ENCODE results near the gene CARMIL1.
A peak's percentile ranks its signal among the peaks of the same experiment; 100 is the strongest.

The CARMIL1 gene

DNA sequence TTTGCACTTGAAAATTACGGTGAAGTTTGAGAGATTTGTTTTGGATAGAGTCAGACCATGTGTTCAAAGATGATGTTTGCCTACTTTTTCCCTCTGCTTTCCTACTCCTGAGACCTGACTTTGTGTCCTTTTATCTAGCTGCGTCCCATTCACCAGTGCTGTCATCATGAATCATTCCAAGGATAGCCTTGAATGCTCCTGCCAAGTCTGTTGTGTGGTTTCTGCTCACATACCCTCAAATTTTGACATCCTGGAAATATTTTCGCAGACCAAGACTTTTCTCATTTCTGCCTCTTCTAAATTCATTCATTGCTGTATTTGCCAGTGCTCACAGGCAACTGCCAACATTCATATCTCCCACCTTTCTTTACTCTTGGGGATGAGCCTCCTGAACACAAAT, 197.0 kb downstream of the CARMIL1 start:
- DNase-seq (ENCODE audit: low spot score), result no peak

GRCh38 chr6:25477006-25477590, 197.9 kb downstream of the CARMIL1 start:
- DNase-seq (ENCODE audit: low spot score), result no peak

DNA sequence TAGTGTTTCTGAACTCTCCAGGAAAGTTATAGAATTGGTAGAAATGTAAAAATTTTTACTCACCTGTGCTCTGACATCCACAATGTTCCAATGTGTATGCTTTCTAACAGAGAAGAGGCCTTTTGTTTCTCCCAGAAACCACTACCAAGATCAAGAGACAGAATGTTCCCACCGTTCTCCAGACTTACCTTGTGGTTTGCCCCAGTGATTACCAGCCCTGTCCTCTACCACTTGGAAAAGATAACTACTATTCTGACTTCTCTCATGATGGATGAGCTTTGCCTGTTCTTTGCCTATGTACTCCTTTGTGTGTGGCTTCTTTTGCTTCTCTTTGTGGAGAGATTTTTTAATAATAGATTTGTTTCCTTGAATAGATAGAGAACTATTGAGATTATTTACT, 199.8 kb downstream of the CARMIL1 start:
- no peak for DNase-seq (ENCODE audit: low spot score)

- DNase-seq (ENCODE audit: low spot score), result no peak
Observed at GRCh38 chr6:25481267-25481666, 202.1 kb downstream of the CARMIL1 start.

DNA sequence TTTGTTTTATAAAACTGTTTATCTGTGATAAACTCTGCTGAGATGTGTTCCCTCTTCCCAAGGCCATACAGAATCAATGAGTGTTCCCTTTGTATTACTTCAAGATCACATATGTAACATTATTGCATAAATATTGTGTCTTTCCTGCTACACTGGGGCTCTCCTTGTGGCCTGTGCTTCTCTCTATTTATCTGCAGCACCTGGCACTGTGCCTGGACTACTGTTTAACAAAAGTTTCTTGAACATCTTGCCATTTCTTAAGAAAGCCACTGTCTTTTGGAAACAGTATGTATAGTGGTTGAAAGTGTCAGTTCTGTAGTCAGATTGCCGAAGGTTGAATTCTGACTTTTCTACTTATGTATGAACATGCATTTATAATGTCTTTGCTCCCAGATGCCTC, 203.8 kb downstream of the CARMIL1 start:
- no peak for DNase-seq (ENCODE audit: low spot score)

DNA sequence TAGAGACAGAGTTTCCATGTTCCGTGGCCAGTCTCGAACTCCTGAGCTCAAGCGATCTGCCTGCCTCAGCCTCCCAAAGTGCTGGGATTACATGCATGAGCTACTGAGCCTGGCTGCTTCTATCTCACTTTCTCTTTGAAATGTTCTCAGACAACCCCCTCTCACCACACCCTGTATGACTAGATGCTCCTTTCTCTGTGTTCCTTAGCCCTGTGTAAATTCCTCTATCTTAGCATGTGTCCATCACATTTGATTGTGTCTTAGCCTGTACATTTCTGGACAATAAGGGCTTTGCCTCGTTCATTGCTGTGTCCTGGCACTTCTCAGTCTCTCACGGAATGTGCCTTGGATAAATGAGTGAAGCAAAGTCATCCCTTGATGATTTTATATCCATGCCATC, 204.8 kb downstream of the CARMIL1 start:
- DNase-seq (ENCODE audit: low spot score), result no peak

DNA sequence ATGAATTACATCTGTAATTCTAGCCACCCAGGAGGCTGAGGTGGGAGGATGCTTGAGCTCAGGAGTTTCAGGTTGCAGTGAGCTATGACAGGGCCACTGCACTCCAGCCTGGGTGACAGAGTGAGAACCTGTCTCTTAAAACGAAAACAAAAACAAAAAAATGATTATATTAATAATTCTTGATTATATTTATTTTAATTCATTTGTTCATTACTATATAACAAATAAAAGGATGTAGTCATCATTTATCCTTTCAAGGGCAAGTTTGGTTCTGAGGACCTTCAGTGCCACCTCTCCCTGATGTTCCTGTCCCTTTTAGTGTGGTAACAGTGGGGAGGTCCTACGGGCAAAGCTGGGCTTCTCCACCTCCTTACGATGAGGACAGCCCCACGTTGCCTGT, 205.7 kb downstream of the CARMIL1 start:
- no peak for DNase-seq (ENCODE audit: low spot score)

- DNase-seq (ENCODE audit: low spot score), result no peak
Observed at GRCh38 chr6:25485821-25486534, 206.8 kb downstream of the CARMIL1 start.

DNA sequence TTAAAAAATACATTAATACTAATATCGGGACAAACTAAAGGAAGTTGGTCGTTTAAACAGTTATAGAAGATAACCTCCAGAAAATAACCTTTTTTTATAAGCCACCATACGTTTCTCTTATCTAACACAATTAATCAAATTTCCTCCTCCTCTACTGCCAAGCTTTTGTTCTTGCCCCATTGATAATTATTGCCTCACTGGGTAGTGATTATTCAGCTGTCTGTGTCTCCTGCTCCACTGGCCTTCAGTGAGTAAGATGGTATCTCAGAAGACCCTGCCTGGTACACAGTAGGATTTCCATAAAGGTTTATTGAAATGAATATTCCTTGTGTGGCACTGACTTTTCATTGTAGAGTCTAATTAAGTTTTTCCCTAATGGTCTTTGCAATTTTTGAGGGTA, 207.4 kb downstream of the CARMIL1 start:
- no peak for DNase-seq (ENCODE audit: low spot score)

DNA sequence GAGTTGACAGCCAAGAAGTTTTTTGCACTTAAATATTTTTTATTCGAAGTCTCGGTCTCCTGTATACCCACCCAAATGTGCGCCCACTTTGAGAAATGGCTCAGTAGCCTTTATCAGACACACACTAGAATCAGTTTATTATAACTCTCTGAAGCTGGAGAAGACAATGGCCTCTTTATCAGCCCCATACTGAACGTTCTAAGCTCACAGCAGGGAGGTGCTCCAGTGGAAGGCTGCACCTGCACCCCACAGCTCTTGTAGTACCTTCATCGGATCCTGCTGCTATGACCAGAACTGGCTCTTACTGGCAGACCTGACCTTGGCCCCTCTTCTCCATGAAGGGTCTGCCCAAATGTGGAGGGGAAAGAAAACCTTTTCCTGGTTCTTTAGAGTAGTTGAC, 207.8 kb downstream of the CARMIL1 start:
- DNase-seq (ENCODE audit: low spot score), result no peak

DNA sequence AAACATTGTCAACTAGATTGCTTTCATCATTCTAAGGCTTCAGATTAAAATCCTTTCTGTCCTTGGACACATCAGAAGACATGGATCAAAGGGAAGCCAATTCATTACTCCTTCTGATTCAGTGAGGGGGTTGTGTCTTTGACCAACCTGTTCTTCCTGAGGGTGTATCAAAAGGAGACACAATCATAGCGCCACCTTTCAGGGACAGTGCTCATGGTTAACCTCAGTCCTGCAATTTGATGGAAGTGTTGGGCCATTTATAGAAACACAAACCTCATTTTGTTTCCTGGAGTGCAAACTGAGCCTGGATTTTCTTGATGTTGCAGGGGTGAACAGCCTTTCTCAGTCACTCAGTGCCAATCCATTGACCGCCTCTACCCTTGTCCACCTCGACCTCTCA, 209.0 kb downstream of the CARMIL1 start:
- no peak for DNase-seq (ENCODE audit: low spot score)

GRCh38 chr6:25489399-25489798, 210.2 kb downstream of the CARMIL1 start:
- no peak for DNase-seq (ENCODE audit: low spot score)

DNA sequence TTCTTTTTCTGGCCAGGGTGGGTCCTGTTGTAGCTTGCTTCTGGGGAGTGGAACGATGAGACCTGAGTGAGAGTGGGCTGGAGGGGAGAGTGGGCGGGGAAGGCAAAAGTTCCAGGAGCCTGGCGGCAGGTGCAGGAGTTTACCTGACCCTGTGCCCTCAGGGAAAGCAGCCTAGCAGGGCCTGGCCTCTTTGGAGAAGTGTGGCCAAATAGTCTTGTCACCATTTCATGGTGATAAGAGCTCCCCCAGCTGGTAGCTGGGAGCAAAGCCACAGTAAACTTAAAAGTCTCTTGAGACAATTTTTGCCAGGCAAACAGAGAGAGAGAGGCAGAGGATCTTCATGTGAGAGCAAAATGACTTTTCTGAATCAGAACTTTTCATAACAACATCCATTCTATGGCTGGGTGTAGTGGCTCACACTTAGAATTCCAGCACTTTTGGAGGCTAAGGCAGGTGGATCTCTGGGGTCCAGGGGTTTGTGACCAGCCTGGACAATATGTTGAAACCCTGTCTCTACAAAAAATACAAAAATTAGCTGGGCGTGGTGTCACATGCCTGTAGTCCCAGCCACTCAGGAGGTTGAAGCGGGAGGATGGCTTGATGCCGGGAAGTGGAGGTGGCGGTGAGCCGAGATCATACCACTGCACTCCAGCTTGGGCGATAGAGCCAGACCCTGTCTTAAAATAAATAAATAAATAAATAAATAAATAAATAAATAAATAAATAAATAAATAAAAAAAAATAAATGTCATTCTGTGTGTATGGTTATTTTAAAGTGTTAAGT, 211.0 kb downstream of the CARMIL1 start:
- peak; percentile 48 for DNase-seq (ENCODE audit: low spot score)

DNA sequence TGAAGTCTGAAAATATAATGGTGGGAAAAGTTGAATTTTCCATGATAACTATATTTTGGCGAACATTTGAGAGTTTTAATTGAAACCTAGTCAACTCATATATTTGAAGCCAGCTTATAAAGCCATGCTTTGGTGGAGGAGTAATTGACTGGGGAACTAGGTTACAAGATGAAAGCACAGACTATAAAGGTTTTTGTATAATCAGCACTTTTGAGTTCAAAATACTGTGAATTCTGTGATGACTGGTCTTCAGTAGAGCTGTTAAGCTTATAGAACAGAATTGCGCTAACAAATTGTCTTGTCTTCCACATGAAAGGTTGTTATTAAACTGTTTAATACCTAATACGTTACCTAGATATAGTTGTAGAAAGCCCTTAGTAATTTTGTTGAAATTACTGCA, 213.8 kb downstream of the CARMIL1 start:
- DNase-seq (ENCODE audit: low spot score), result no peak

DNA sequence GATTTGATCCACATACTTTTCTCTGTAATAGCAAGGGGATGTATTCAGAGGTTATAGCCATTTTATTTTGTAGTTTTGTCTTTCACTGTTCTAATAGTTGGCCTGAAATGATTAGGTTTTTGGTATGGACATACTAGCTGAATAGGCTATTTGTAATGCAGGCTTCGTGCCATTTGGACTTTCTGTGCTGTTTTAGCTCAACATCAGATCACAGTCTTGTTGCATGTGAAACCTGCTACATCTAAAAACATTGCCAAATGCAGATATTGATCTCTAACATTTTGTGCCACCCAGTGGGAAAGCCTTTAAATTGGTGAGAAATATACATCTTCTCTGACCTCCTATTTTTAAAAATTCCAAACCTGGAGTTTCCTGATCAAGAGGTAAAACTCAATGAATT, 215.3 kb downstream of the CARMIL1 start:
- DNase-seq (ENCODE audit: low spot score), result no peak

DNA sequence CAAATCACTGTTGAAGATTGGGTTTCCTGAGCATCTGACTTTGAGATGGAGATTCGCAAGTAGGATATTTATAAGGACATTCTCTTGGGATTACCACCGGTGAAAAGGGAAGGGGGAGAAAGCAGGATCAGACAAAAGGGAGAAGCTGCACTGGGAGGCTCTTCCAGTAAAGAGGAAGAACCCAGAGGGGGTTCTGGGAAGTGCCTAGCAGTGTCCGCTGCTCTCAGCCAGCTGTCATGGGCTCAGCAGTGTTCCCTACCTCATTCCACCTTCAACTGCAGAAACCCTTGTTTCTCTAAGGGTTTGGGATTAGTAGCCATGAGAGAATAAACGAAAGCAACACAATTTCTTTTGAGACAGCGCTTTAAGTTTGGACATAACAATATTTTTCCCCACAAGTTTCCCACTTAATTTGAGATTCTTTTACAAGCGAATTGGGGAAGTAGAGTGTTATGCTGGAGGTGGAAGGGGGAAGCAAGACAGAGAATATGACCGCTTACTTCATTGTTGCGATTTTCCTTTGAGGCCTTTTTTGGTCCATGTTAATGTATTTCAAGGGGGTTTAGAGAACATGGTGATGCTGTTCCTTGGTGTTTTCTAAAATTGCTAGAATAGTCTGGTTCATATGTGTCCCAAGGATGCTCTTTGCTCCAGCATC, 218.3 kb downstream of the CARMIL1 start:
- DNase-seq (ENCODE audit: low spot score), result no peak

DNA sequence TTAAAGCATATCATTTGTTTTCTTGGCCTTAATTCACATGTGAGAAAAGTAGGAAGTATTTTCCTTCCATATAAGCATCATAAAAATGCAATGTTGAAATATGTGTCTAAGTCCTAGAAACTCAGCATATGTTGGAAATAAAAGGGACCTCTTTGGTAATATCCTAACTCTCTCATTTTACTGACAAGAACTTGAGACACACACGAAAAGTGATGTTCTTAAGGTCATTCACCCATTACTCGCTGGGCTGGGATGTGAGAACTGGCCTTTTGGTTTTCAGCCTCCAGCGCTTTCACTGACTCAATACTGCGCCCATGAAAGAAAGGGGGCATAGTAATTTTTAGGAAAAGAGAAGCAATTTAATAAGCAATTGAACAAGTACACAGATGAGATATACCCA, 219.3 kb downstream of the CARMIL1 start:
- no peak for DNase-seq (ENCODE audit: low spot score)

DNA sequence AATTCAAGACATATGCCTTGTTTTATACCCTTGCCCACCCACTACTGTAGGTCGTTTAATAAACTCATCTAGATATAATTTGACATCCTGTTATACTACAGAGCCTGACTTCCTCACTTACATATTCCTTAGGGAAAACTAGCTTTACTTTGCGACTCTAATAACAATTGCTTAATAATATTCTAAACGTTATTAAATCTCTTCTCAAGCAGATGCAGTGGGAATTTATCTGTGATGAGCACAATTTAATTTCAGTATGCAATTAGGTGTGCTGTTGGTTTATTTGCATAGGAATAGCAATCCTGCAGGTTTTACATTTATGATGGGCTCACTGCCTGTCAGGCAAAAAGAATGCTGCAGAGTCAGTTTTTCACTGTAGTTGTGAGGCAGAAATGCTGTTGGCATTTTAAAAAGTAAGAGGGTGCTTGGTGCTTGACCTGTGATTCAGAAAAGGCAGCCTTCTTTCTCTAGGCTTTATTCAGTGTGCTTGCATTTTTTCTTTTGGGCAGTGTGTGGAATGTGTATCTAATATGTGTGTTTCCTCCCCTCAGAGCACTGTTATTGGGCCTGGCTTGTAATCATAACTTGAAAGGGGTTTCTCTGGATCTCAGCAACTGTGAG, 220.6 kb downstream of the CARMIL1 start:
- no peak for DNase-seq (ENCODE audit: low spot score)

DNA sequence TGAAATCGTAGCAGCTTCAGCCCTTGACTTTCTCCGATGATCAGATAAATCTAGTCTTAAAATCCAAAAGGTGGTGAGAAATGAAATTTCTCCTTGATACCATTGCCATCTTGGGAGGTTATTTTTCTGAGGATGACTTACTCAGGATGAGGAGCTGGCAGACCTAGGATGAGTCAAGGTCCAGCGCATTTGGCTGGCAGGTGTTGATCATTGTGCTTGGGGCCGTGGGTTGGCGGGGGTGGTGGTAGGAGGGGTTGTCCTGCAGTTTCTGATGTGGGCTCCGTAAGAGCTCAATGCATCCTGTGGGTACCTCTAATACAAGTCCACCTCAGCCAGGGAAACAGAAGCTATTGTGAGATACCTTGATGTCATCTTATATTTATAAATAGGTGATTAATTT, 224.5 kb downstream of the CARMIL1 start:
- no peak for DNase-seq (ENCODE audit: low spot score)

DNA sequence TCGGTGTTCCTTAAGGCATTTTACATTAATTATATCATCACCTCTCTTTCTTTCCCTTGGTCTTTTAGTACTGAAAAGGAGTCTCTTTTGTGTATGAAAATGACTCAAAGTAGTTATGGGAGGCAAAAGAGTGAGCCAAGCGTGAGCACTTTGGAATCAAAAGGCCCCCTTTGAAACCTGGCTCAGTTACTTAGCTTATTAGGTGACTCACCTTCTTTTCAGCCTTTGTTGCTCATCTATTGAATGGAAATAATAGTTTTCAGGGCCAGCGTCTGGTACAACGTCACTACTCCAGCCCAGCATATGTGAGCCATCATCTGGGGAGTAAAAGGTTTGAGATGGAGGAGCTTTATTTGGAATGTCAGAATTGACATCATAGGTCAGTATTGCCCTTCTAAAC, 225.5 kb downstream of the CARMIL1 start:
- no peak for DNase-seq (ENCODE audit: low spot score)

DNA sequence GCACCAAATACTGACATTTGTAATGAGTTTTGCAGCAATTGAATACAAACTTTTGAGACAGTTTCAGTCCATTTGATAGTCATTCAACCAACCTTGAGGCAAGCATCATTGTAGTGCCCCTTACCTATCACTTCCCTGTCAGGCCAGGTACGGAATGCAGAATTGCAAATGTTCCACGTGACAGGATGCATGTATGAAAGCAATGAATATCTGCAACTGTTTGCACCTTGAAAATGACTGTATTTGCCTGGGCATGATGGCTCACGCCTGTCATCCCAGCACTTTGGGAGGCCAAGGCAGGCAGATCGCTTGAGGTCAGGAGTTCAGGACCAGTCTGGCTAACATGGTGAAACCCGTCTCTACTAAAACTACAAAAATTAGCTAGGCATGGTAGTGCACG, 226.8 kb downstream of the CARMIL1 start:
- no peak for DNase-seq (ENCODE audit: low spot score)

DNA sequence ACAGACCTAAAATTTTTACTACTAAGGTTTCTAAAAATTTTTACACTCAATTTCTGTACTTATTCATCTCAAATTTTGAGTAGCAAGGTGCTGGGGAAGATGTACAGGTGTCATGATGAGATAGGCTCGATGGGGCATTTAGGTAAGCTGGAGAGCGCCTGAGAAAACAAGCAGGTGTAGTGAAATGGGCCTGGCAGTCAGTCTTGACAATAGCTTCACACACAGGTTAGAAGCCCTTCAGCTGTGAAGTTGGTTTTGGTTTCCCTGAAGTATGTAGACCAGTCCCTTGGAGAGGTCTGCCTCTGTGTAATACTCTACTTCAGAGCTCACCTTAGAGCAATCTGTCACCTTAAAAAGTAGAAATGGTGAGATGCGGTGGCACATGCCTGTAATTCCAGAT, 228.9 kb downstream of the CARMIL1 start:
- DNase-seq (ENCODE audit: low spot score), result no peak
